NOMO-1 treated with DMSO at 0.1 percent for 48 hours (cell line): Measurements from ENCODE around the gene PKNOX2.

Experiments used
- DNase-seq: peaks from one replicate; lab custom pipeline; 2025; ENCODE audit not compliant: unreplicated experiment; lab: John Stamatoyannopoulos, UW

The PKNOX2 gene

GRCh38 chr11:125376117-125376516, 211.6 kb downstream of the PKNOX2 start:
- DNase-seq: no peak

GRCh38 chr11:125376856-125377255, 212.3 kb downstream of the PKNOX2 start:
- no peak for DNase-seq

GRCh38 chr11:125378083-125378482, 213.5 kb downstream of the PKNOX2 start:
- no peak for DNase-seq

- no peak for DNase-seq
These were observed 214.0 kb downstream of the PKNOX2 start for GRCh38 chr11:125378571-125378970.

- DNase-seq: no peak
These were observed 215.0 kb downstream of the PKNOX2 start for GRCh38 chr11:125379565-125379964.

- no peak for DNase-seq
These were observed 215.4 kb downstream of the PKNOX2 start for GRCh38 chr11:125379981-125380380.

- DNase-seq: no peak
These were observed 216.3 kb downstream of the PKNOX2 start for GRCh38 chr11:125380756-125381445.

GRCh38 chr11:125381499-125382044, 217.0 kb downstream of the PKNOX2 start:
- no peak for DNase-seq

GRCh38 chr11:125382314-125382791, 217.8 kb downstream of the PKNOX2 start:
- no peak for DNase-seq

- no peak for DNase-seq
These were observed 218.3 kb downstream of the PKNOX2 start for GRCh38 chr11:125382822-125383221.

GRCh38 chr11:125384825-125385224, 220.3 kb downstream of the PKNOX2 start:
- no peak for DNase-seq

- no peak for DNase-seq
These were observed 223.3 kb downstream of the PKNOX2 start for GRCh38 chr11:125387901-125388300.

- DNase-seq: no peak
These were observed 224.1 kb downstream of the PKNOX2 start for GRCh38 chr11:125388611-125389010.

- DNase-seq: no peak
These were observed 225.0 kb downstream of the PKNOX2 start for GRCh38 chr11:125389339-125390166.

- no peak for DNase-seq
These were observed 226.4 kb downstream of the PKNOX2 start for GRCh38 chr11:125390946-125391345.

- DNase-seq: no peak
These were observed 228.8 kb downstream of the PKNOX2 start for GRCh38 chr11:125393331-125393730.

- DNase-seq: no peak
These were observed 229.7 kb downstream of the PKNOX2 start for GRCh38 chr11:125394296-125394695.

GRCh38 chr11:125397421-125397820, 232.9 kb downstream of the PKNOX2 start:
- DNase-seq: no peak

- DNase-seq: no peak
These were observed 233.9 kb downstream of the PKNOX2 start for GRCh38 chr11:125398475-125398874.

GRCh38 chr11:125398994-125399640, 234.6 kb downstream of the PKNOX2 start:
- peak; percentile 47 for DNase-seq

- no peak for DNase-seq
These were observed 235.4 kb downstream of the PKNOX2 start for GRCh38 chr11:125399945-125400344.
